Aortic smooth muscle cell (primary cell): Measurements from ENCODE around the gene TEDC2. TPM values are rescaled to one million over a fixed set of nuclear protein-coding genes. Genes with fewer than 3 reads are reported as not detected.

ENCODE experiments used
- total RNA-seq: library from RNA; depleted of rRNA; stranded (reverse); fragments of >200 nt; gene quantifications from 2 replicates; pipeline ENCODE4 v1.2.3, GENCODE V29; 2014

Gene TEDC2, protein sequence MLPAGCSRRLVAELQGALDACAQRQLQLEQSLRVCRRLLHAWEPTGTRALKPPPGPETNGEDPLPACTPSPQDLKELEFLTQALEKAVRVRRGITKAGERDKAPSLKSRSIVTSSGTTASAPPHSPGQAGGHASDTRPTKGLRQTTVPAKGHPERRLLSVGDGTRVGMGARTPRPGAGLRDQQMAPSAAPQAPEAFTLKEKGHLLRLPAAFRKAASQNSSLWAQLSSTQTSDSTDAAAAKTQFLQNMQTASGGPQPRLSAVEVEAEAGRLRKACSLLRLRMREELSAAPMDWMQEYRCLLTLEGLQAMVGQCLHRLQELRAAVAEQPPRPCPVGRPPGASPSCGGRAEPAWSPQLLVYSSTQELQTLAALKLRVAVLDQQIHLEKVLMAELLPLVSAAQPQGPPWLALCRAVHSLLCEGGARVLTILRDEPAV
- 2.7 and 6.1 TPM in 2 replicates for total RNA-seq

DNA sequence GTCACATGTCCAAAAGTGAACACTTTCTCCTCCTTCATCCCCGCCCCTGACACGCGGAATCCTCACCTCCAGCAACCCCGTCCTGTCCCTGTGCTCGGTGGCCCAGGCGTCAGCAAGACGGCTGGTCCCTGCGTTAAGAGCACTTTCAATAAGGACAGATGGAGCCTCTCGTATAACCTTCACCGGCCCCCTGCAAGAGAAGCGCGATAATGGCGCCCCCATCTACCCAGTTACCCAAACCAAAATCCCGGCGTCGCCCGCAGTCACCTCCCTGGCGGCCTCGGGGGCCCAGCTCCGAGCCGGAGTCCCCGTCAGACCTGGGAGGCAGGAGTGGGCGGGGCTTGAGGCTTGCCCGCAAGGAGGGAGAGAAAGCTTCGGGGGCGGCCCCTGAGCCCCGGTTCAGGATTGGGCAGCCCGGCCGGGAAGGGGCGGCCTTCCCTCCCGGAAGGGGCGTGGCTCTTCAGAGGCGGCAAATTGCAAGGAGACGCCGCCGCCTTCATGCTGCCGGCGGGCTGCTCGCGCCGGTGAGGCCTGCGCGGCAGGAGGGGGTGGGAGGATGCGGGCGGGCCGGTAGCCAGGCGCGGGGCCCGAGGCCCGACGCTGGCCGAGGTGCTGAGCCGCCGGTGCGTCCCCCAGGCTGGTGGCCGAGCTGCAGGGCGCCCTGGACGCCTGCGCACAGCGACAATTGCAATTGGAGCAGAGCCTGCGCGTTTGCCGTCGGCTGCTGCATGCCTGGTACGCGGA, at the start of gene TEDC2:
Gene TEDC2 (plus strand): TSS at position 463 of the 744 bp plus-strand sequence. CDS start 36 bp downstream, at position 499.

DNA sequence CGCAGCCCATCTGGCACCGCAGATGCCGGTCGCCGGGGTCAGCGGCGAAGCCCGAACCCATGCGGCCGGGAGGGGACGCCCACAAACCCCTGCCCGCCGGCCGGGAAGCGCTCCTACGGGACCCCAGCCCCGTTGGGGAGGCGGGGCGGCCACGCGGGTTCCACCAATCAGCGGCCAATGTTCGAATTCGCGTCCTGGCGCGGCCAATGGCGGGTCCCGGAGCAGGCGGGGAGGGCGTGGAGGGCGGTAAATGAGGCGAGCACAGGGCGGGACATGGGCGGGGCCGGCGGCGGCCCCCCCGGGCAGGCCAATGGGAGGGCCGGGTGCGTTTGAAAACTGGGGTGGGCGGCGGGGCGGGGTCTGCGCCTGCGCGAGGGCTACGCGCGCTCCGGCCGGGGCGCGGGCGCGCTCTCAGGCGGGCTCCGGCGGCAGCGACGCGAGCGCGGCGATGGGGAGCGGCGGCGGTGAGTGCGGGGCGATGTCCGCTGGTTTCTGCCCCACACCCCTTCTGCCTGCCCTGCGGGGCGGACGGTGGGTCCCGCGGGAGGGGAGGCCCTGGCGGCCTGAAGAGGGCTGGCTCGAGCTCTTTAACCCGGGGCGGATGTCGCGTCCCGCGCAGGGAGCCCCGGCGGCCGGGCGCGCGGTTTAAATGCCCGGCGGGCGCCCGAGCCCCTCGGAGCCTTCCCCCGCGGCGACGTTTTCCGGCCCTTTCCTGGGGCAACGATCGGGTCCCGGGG, 30.7 kb upstream of the TEDC2 start, which contains the start of gene CCNF:
Gene CCNF (plus strand): TSS at position 414 of the 737 bp plus-strand sequence. CDS start 35 bp downstream, at position 449.

DNA sequence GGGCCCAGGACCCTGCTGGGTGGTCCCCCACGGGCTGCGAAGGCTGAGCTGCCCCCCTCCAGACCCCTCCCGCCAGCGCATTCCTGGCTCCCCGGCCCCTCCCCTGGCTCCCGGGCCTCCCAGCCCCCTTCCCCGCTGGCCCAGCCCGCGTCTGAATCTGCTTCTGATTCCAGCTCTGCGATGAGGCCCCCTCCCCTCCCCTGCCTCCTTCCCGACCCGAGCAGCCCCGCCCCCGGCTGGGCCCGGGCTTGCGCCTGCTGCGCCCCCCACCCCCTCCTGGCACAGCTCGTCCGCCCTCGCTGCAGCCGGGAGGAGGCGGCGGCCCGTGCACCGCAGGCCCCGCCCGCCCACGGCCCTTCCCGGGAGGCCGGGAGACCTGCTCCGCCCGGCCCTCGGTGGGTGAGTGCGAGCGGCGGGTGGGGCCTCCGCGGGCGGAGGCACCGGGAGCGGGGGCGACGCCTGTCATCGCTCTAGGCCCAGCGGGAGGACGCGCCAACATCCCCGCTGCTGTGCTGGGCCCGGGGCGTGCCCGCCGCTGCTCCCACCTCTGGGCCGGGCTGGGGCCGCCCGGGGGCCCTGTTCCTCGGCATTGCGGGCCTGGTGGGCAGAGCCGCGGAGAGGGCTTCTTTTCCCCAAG, 11.2 kb downstream of the TEDC2 start, which contains the start of gene NTN3:
Gene NTN3 (plus strand): TSS at position 282 of the 637 bp plus-strand sequence. CDS start 405 bp downstream, outside the sequence.

DNA sequence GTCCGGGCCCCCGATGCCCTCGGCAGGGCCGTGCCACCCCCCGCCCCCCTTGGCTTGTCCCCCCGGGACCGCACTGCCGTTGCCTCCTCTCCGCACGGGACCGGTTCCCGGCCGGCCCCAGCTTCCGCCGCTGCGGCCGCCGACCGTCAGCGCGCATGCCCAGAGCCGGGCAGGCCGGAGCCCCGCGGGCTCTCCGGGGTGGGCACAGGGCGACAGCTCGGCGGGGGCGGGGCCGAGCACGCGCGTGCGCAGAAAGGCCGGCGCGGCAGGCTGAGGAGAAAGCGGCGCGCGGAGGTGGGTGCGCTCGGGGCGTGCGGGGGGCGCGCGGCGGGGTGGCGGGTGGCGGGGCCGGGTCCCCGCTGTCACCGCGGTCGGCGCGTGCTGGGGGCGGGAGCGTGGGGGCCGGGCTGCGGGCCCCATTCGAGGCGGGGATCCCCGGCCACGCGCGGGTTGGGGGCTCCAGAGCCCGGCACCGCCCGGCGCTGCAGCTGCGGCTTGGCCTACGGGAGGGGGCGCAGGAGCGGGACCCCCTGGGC, 15.0 kb downstream of the TEDC2 start, which contains the start of gene TBC1D24:
Gene TBC1D24 (plus strand): TSS at position 251 of the 536 bp plus-strand sequence. CDS start 21,022 bp downstream, outside the sequence.

DNA sequence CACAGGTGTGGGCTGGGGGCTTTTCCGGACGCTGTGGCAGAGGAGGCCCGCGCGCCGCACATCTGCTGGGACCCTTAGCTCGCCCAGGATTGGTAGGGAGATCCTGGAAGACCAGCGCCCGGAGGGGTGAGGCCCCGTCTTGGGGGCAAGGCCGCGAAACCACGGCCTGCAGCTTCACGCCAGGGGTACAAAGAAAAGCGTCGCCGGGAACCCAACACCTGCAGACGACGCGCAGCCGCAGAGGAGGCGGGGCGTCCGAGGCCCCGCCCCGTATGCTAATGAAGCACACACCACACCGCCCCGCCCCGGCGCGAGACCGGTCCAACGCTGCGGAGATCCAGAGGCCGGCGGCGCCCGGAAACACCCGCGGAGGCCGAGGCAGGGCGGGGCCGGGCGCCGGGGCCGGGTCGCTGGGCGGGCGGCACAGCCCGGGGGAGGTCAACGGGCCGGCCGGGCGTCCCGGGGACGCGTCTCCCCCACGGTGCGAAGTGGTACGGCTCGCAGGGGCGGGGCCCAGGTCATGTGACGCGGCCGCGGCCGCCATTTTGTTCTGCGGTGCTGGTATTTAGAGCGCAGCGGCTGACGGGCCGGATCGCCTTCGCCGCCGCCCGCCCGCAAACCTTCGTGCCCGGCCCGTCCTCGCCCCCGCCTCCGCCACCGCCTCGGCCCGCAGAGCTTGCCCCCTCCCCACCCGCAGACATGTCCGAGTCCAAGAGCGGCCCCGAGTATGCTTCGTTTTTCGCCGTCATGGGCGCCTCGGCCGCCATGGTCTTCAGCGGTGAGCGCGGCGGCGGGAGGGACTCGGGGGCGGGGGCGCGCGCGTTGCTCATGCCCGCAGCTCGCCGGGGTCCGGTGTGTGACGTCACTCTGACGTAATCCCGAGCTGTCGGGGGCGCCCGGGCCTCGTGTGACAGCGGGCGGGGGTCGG, 53.8 kb downstream of the TEDC2 start, which contains the start of gene ATP6V0C:
Gene ATP6V0C (plus strand): TSS at position 548 of the 928 bp plus-strand sequence. CDS start 152 bp downstream, at position 700.

Other genes with a start within 250 kb of the TEDC2 start
- gene BRICD5, start 249.2 kb upstream of the TEDC2 start, total RNA-seq = 1.2 and 1.7 TPM in 2 replicates
- 7.0 and 12.2 TPM in 2 replicates for gene PGP, start 245.3 kb upstream of the TEDC2 start, total RNA-seq
- gene E4F1, start 236.5 kb upstream of the TEDC2 start, total RNA-seq = 22.6 and 29.9 TPM in 2 replicates
- 0.31 and 1.1 TPM in 2 replicates for gene DNASE1L2, start 223.7 kb upstream of the TEDC2 start, total RNA-seq
- gene ECI1, start 208.5 kb upstream of the TEDC2 start, total RNA-seq = 19.9 and 28.1 TPM in 2 replicates
- 47.2 and 47.3 TPM in 2 replicates for gene RNPS1, start 192.0 kb upstream of the TEDC2 start, total RNA-seq
- gene ABCA3, start 119.4 kb upstream of the TEDC2 start, total RNA-seq = 8.4 and 11.1 TPM in 2 replicates
- 9.5 and 17.3 TPM in 2 replicates for gene CCNF, start 30.7 kb upstream of the TEDC2 start, total RNA-seq
- 0.31 and 0.40 TPM in 2 replicates for gene NTN3, start 11.2 kb downstream of the TEDC2 start, total RNA-seq
- 10.3 and 12.0 TPM in 2 replicates for gene TBC1D24, start 15.0 kb downstream of the TEDC2 start, total RNA-seq
- 10.4 and 11.9 TPM in 2 replicates for gene ATP6V0C, start 53.8 kb downstream of the TEDC2 start, total RNA-seq
- 44.6 and 52.2 TPM in 2 replicates for gene AMDHD2, start 60.3 kb downstream of the TEDC2 start, total RNA-seq
- gene CEMP1, start 71.3 kb downstream of the TEDC2 start, total RNA-seq = 0.12 TPM in 1 of 2 replicates, not detected in the other
- 18.4 and 21.1 TPM in 2 replicates for gene PDPK1, start 77.9 kb downstream of the TEDC2 start, total RNA-seq
- gene KCTD5, start 222.4 kb downstream of the TEDC2 start, total RNA-seq = 22.5 and 24.8 TPM in 2 replicates